ENCODE measurements around the gene SMOC2.

The SMOC2 gene

DNA sequence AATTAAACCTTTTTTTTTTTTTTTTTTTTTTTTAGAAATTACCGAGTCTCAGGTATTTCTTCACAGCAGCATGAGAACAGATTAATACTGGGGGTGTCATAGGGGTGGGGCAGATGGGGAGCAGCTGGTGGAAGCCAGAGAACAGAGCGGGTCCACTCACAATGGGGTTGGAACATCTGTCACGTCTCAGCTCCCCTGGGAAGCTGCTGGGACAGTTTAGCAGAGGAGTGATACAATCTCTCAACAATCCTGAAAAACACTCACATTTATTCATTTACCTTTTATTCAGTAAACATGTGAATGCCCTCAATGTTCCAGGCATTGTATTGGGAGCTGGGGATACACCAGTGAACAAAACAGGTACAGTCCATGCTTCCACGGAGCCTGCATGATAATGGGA, 162.2 kb downstream of the SMOC2 start:
- TF ChIP-seq ZNF426 (tag by site-specific recombination; IDR thresholded peaks at IDR 0.05) (no peak), ZNF830 (tag by site-specific recombination; IDR thresholded peaks at IDR 0.05; ENCODE audit: low read depth) (no peak), ZNF114 (tag by site-specific recombination; IDR thresholded peaks at IDR 0.05) (no peak), ZNF274 (IDR thresholded peaks at IDR 0.05; ENCODE audit: low read length) (no peak), ZNF274 (tag by site-specific recombination; IDR thresholded peaks at IDR 0.05; ENCODE audit: borderline replicate concordance) (no peak), ZNF433 (tag by site-specific recombination; IDR thresholded peaks at IDR 0.05; ENCODE audit: low read depth) (no peak), ZBTB1 (tag by site-specific recombination; IDR thresholded peaks at IDR 0.05) (no peak), ZNF335 (tag by site-specific recombination; conservative IDR thresholded peaks at IDR 0.05) (no peak), ZNF501 (tag by site-specific recombination; IDR thresholded peaks at IDR 0.05) (no peak)
- TF ChIP-seq, protein P1, sequence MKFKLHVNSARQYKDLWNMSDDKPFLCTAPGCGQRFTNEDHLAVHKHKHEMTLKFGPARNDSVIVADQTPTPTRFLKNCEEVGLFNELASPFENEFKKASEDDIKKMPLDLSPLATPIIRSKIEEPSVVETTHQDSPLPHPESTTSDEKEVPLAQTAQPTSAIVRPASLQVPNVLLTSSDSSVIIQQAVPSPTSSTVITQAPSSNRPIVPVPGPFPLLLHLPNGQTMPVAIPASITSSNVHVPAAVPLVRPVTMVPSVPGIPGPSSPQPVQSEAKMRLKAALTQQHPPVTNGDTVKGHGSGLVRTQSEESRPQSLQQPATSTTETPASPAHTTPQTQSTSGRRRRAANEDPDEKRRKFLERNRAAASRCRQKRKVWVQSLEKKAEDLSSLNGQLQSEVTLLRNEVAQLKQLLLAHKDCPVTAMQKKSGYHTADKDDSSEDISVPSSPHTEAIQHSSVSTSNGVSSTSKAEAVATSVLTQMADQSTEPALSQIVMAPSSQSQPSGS (tag by site-specific recombination; IDR thresholded peaks at IDR 0.05; ENCODE audit: low read depth) = no peak
- Histone ChIP-seq H3K27ac (ENCODE audit: extremely low read depth, low read depth, low read length) (no peak overlapping the region), H3K9me3 (ENCODE audit: control insufficient read depth, insufficient read depth, low read depth, low read length) (no peaks in the 10 kb centered on the region), H3K4me3 (ENCODE audit: low read depth, low read length) (no peak overlapping the region), H3K36me3 (ENCODE audit: control insufficient read depth in 2 of 2, insufficient read depth in 1 of 2, low read length in 2 of 2) (no peaks in the 10 kb centered on the region), H3K4me1 (ENCODE audit: control insufficient read depth, insufficient read depth, low read length) (no peaks in the 10 kb centered on the region)
- CTCF ChIA-PET = no interaction called here
- POLR2A ChIA-PET = no interaction called here

- H3K36me3 ChIP-seq (ENCODE audit: control insufficient read depth in 2 of 2, insufficient read depth in 1 of 2, low read length in 2 of 2) = no peaks in the 10 kb centered on the region
- no peak for TF ChIP-seq SP7 (tag by site-specific recombination; IDR thresholded peaks at IDR 0.05)
- TF ChIP-seq, protein P2, sequence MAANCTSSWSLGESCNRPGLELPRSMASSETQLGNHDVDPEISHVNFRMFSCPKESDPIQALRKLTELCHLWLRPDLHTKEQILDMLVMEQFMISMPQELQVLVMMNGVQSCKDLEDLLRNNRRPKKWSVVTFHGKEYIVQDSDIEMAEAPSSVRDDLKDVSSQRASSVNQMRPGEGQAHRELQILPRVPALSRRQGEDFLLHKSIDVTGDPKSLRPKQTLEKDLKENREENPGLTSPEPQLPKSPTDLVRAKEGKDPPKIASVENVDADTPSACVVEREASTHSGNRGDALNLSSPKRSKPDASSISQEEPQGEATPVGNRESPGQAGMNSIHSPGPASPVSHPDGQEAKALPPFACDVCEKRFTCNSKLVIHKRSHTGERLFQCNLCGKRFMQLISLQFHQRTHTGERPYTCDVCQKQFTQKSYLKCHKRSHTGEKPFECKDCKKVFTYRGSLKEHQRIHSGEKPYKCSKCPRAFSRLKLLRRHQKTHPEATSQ (tag by site-specific recombination; IDR thresholded peaks at IDR 0.05) = no peak
- ChIA-PET POLR2A (no interaction called here), CTCF (no interaction called here)
- no peak overlapping the region for H3K27ac ChIP-seq (ENCODE audit: extremely low read depth, low read depth, low read length)
- no peaks in the 10 kb centered on the region for H3K4me1 ChIP-seq (ENCODE audit: control insufficient read depth, insufficient read depth, low read length)
- H3K9me3 ChIP-seq (ENCODE audit: control insufficient read depth, insufficient read depth, low read depth, low read length) = no peaks in the 10 kb centered on the region
- H3K4me3 ChIP-seq (ENCODE audit: low read depth, low read length) = no peak overlapping the region
Observed at GRCh38 chr6:168605964-168606363, 165.0 kb downstream of the SMOC2 start.

DNA sequence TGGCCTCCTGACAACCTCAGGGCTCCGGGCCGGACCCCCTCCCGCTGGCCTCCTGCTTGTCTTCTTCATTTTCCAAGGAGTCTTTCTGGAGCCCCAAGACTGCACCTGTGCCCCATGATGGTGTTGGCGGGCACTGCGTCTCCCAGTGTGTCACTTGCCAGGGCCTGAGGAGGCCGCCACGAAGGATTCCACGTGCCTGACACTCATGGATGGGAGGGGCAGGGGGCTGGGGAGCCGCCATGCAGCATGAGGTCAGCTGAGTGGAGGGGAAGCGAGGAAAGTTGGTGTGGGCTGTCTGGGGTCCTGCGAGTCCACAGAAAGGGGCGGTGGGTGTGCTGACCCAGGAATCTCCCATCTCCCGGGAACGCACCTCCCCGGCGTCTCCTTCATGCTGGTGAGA, 165.7 kb downstream of the SMOC2 start:
- Histone ChIP-seq H3K27ac (ENCODE audit: extremely low read depth, low read depth, low read length) (no peak overlapping the region), H3K4me1 (ENCODE audit: control insufficient read depth, insufficient read depth, low read length) (no peaks in the 10 kb centered on the region), H3K36me3 (ENCODE audit: control insufficient read depth in 2 of 2, insufficient read depth in 1 of 2, low read length in 2 of 2) (no peaks in the 10 kb centered on the region), H3K4me3 (ENCODE audit: low read depth, low read length) (no peak overlapping the region), H3K9me3 (ENCODE audit: control insufficient read depth, insufficient read depth, low read depth, low read length) (no peaks in the 10 kb centered on the region)
- CTCF ChIA-PET = no interaction called here
- POLR2A ChIA-PET = no interaction called here
- no peak for TF ChIP-seq SP2 (tag by site-specific recombination; IDR thresholded peaks at IDR 0.05)
- TF ChIP-seq ZBTB10 (tag by site-specific recombination; IDR thresholded peaks at IDR 0.05) = no peak
- TF ChIP-seq, protein P2 (tag by site-specific recombination; IDR thresholded peaks at IDR 0.05) = no peak
- TF ChIP-seq ZNF391 (tag by site-specific recombination; IDR thresholded peaks at IDR 0.05; ENCODE audit: borderline replicate concordance, low read depth) = no peak
- TF ChIP-seq ZNF610 (tag by site-specific recombination; IDR thresholded peaks at IDR 0.05; ENCODE audit: borderline replicate concordance) = no peak

All from HEK293 (cell line).